ENCODE results near the gene STX16. TPM values are rescaled to one million over a fixed set of nuclear protein-coding genes. Genes with fewer than 3 reads are reported as not detected.

The STX16 gene
- total RNA-seq, 1 experiment from 2014 or later: 44.5 TPM

- no peaks in the 10 kb centered on the region for H3K9me3 ChIP-seq (ENCODE audit: low read depth, low read length, poor library complexity, severe bottlenecking)
- no peak for DNase-seq (ENCODE audit: low spot score)
- H3K4me1 ChIP-seq (ENCODE audit: insufficient read depth, low read length, poor library complexity, severe bottlenecking): no peaks in the 10 kb centered on the region
- POLR2A ChIA-PET (ENCODE audit: low non-redundant PET): no interaction called here
- TF ChIP-seq, protein P1, sequence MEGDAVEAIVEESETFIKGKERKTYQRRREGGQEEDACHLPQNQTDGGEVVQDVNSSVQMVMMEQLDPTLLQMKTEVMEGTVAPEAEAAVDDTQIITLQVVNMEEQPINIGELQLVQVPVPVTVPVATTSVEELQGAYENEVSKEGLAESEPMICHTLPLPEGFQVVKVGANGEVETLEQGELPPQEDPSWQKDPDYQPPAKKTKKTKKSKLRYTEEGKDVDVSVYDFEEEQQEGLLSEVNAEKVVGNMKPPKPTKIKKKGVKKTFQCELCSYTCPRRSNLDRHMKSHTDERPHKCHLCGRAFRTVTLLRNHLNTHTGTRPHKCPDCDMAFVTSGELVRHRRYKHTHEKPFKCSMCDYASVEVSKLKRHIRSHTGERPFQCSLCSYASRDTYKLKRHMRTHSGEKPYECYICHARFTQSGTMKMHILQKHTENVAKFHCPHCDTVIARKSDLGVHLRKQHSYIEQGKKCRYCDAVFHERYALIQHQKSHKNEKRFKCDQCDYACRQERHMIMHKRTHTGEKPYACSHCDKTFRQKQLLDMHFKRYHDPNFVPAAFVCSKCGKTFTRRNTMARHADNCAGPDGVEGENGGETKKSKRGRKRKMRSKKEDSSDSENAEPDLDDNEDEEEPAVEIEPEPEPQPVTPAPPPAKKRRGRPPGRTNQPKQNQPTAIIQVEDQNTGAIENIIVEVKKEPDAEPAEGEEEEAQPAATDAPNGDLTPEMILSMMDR (conservative IDR thresholded peaks at IDR 0.05; ENCODE audit: low read depth, low read length): no peak
- no peak for TF ChIP-seq EZH2 (IDR thresholded peaks at IDR 0.05; ENCODE audit: borderline replicate concordance, low read depth, low read length, poor library complexity, severe bottlenecking)
- H3K4me3 ChIP-seq (ENCODE audit: low read depth, low read length, poor library complexity, severe bottlenecking): no peak overlapping the region
- CTCF ChIA-PET: no interaction called here
- no TSS peak for BruUV-seq (replicated peaks)
- H3K36me3 ChIP-seq (ENCODE audit: insufficient read depth, low read length, poor library complexity, severe bottlenecking): no peaks in the 10 kb centered on the region
- H3K27me3 ChIP-seq (replicated peaks; ENCODE audit: insufficient read depth, low read depth, low read length, poor library complexity): no peaks in the 10 kb centered on the region
- H3K27ac ChIP-seq (ENCODE audit: low read depth, low read length, poor library complexity, severe bottlenecking): no peak overlapping the region
- intact Hi-C loops (cut with micrococcal nuclease; ENCODE audit: unreplicated experiment): no loop called here
These were observed 63.9 kb downstream of the STX16 start for GRCh38 chr20:58714923-58715351.

DNA sequence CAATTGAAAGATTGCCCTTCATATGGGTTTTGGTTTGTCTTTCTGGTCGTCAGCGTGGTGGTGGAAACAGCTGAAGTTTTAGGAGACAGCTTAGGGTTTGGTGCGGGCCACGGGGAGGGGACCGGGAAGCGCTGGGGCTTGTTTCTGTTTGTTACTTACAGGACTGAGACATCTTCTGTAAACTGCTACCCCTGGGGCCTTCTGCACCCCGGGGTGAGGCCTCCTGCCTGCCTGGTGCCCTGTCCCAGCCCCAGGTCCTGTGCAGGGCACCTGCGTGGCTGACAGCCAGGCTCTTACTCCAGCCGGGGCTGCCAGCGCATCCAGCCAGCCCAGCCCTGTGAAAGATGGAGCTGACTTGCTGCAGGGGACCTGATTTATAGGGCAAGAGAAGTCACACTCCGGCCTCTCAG, 64.3 kb downstream of the STX16 start:
- TF ChIP-seq EZH2 (IDR thresholded peaks at IDR 0.05; ENCODE audit: borderline replicate concordance, low read depth, low read length, poor library complexity, severe bottlenecking): no peak
- TF ChIP-seq, protein P1 (conservative IDR thresholded peaks at IDR 0.05; ENCODE audit: low read depth, low read length): no peak
- Histone ChIP-seq H3K27me3 (replicated peaks; ENCODE audit: insufficient read depth, low read depth, low read length, poor library complexity) (no peaks in the 10 kb centered on the region), H3K4me1 (ENCODE audit: insufficient read depth, low read length, poor library complexity, severe bottlenecking) (no peaks in the 10 kb centered on the region), H3K4me3 (ENCODE audit: low read depth, low read length, poor library complexity, severe bottlenecking) (no peak overlapping the region), H3K9me3 (ENCODE audit: low read depth, low read length, poor library complexity, severe bottlenecking) (no peaks in the 10 kb centered on the region), H3K36me3 (ENCODE audit: insufficient read depth, low read length, poor library complexity, severe bottlenecking) (no peaks in the 10 kb centered on the region), H3K27ac (ENCODE audit: low read depth, low read length, poor library complexity, severe bottlenecking) (no peak overlapping the region)
- no TSS peak for BruUV-seq (replicated peaks)
- no peak for DNase-seq (ENCODE audit: low spot score)
- intact Hi-C loops (cut with micrococcal nuclease; ENCODE audit: unreplicated experiment): no loop called here
- POLR2A ChIA-PET (ENCODE audit: low non-redundant PET): no interaction called here
- CTCF ChIA-PET: no interaction called here

DNA sequence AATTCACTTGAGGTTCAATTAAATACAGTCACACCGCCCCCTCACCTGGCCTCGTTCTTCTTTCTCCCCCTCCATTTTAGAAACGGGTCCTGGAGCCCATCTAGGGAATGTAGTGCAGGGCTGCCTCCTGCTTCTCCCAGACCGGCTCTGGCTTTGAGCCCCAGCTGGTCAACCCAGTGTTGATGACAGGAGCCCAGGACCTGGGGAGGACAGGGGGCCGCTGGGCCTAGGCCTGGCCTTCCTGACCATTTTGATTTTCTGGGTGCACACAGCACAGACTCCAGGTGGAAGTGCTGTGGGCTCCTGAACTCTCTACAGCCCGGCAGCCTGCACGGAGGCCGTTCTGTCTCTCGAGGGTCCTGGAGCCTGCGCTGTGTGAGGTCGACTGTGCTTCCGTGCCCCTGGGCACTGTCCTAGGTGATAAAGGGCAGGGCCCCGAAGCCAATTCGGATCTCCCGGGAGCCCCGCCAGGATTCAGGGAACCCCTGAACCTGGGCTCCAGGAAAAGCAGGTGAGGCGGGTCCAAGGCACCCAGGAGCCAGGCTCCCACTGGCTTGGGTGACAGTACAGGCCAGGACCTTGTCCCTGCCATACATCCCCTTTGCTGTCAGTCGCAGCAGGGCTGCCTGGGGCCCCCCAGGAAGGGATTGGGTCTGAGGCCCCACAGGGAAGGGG, 64.9 kb downstream of the STX16 start:
- Histone ChIP-seq H3K9me3 (ENCODE audit: low read depth, low read length, poor library complexity, severe bottlenecking) (no peaks in the 10 kb centered on the region), H3K36me3 (ENCODE audit: insufficient read depth, low read length, poor library complexity, severe bottlenecking) (no peaks in the 10 kb centered on the region), H3K4me3 (ENCODE audit: low read depth, low read length, poor library complexity, severe bottlenecking) (no peak overlapping the region), H3K27me3 (replicated peaks; ENCODE audit: insufficient read depth, low read depth, low read length, poor library complexity) (no peaks in the 10 kb centered on the region), H3K4me1 (ENCODE audit: insufficient read depth, low read length, poor library complexity, severe bottlenecking) (no peaks in the 10 kb centered on the region), H3K27ac (ENCODE audit: low read depth, low read length, poor library complexity, severe bottlenecking) (no peak overlapping the region)
- POLR2A ChIA-PET (ENCODE audit: low non-redundant PET): no interaction called here
- no TSS peak for BruUV-seq (replicated peaks)
- intact Hi-C loops (cut with micrococcal nuclease; ENCODE audit: unreplicated experiment): no loop called here
- TF ChIP-seq, protein P1 (conservative IDR thresholded peaks at IDR 0.05; ENCODE audit: low read depth, low read length): no peak
- TF ChIP-seq EZH2 (IDR thresholded peaks at IDR 0.05; ENCODE audit: borderline replicate concordance, low read depth, low read length, poor library complexity, severe bottlenecking): no peak
- no peak for DNase-seq (ENCODE audit: low spot score)
- CTCF ChIA-PET: no interaction called here
